ENCODE data around the gene KCNH4. TPM values are rescaled to one million over a fixed set of nuclear protein-coding genes. Genes with fewer than 3 reads are reported as not detected.

KCNH4 gene
- total RNA-seq, 2 experiments from 2014 or later = not detected

- Histone ChIP-seq H3K36me3 (ENCODE audit: insufficient read depth, low read length) (peaks cover 44% of the 10 kb centered on the region), H3K79me2 (ENCODE audit: insufficient read depth, low read depth, low read length) (peaks cover 3% of the 10 kb centered on the region; the same call in 1 of the 2 replicates), H2AFZ (ENCODE audit: low read length) (no peak overlapping the region), H3K27ac (ENCODE audit: low read depth, low read length, poor library complexity, severe bottlenecking) (no peak overlapping the region), H3K9me3 (ENCODE audit: low read length) (no peaks in the 10 kb centered on the region), H4K20me1 (ENCODE audit: insufficient read depth, low read length) (no peaks in the 10 kb centered on the region), H3K4me2 (ENCODE audit: low read length) (no peak overlapping the region), H3K4me1 (ENCODE audit: insufficient read depth, low read length, poor library complexity, severe bottlenecking) (peaks cover 75% of the 10 kb centered on the region), H3K4me3 (ENCODE audit: low read depth, low read length, poor library complexity, severe bottlenecking) (no peak overlapping the region), H3K9me2 (ENCODE audit: insufficient read depth, low read length) (no peaks in the 10 kb centered on the region)
- no peak for DNase-seq (ENCODE audit: low spot score)
- intact Hi-C loops (cut with micrococcal nuclease; ENCODE audit: unreplicated experiment) = loop anchor here (1.0 to 10.0 kb wide), 3 partner anchors 64 to 383 kb away; partner anchors contain the start of genes HAP1, KCNH4 and STAT3
- no peak for TF ChIP-seq CTCF (conservative IDR thresholded peaks at IDR 0.05; ENCODE audit: low read length)
- no peak for TF ChIP-seq EZH2phosphoT487 (IDR thresholded peaks at IDR 0.05; ENCODE audit: borderline replicate concordance, low read depth, low read length)
- POLR2A ChIA-PET = interaction anchor here (1.2 to 1.5 kb wide), 2 partner anchors 76 to 151 kb away, joined by 3 read pairs; partner anchors contain the start of gene CNP
- CTCF ChIA-PET (ENCODE audit: unreplicated experiment) = interaction anchor here (0.6 kb wide), 1 partner anchor 19 kb away, joined by 3 read pairs; the partner anchor contains the start of gene ZNF385C
- BruUV-seq (replicated peaks) = no TSS peak
These were observed 63.4 kb downstream of the KCNH4 start for GRCh38 chr17:42117397-42118125.

GRCh38 chr17:42116705-42117396, 64.1 kb downstream of the KCNH4 start:
- H4K20me1 ChIP-seq (ENCODE audit: insufficient read depth, low read length) = no peaks in the 10 kb centered on the region
- TF ChIP-seq EZH2phosphoT487 (IDR thresholded peaks at IDR 0.05; ENCODE audit: borderline replicate concordance, low read depth, low read length) = no peak
- TF ChIP-seq CTCF (conservative IDR thresholded peaks at IDR 0.05; ENCODE audit: low read length) = peak; percentile 94
- no peak overlapping the region for H2AFZ ChIP-seq (ENCODE audit: low read length)
- intact Hi-C loops (cut with micrococcal nuclease; ENCODE audit: unreplicated experiment) = loop anchor here (1.0 to 10.0 kb wide), 5 partner anchors 50 to 382 kb away; partner anchors contain the start of genes HAP1 and STAT3
- peak; percentile 90 for DNase-seq (ENCODE audit: low spot score)
- ChIA-PET CTCF (ENCODE audit: unreplicated experiment) (no interaction called here), POLR2A (interaction anchor here (0.6 kb wide), 1 partner anchor 48 kb away, joined by 3 read pairs; no protein-coding TSS in a partner anchor)
- peaks cover 3% of the 10 kb centered on the region; the same call in 1 of the 2 replicates for H3K79me2 ChIP-seq (ENCODE audit: insufficient read depth, low read depth, low read length)
- peaks cover 44% of the 10 kb centered on the region for H3K36me3 ChIP-seq (ENCODE audit: insufficient read depth, low read length)
- peak overlapping the region; percentile 91 for H3K27ac ChIP-seq (ENCODE audit: low read depth, low read length, poor library complexity, severe bottlenecking)
- no peaks in the 10 kb centered on the region for H3K9me2 ChIP-seq (ENCODE audit: insufficient read depth, low read length)
- no TSS peak for BruUV-seq (replicated peaks)
- H3K4me3 ChIP-seq (ENCODE audit: low read depth, low read length, poor library complexity, severe bottlenecking) = no peak overlapping the region
- no peaks in the 10 kb centered on the region for H3K9me3 ChIP-seq (ENCODE audit: low read length)
- H3K4me1 ChIP-seq (ENCODE audit: insufficient read depth, low read length, poor library complexity, severe bottlenecking) = peaks cover 80% of the 10 kb centered on the region
- H3K4me2 ChIP-seq (ENCODE audit: low read length) = peak overlapping the region; percentile 77

Data from OCI-LY7 (cell line).